GM12872 (cell line): ENCODE data around the gene CELF4.

Experiments
- TF ChIP-seq, protein P1 (sequence below): IDR thresholded peaks from 3 replicates; pipeline ENCODE4 v1.5.1; 2011; ENCODE audit warnings: low read depth, mild to moderate bottlenecking, low read length, moderate library complexity; ENCODE audit not compliant: insufficient read depth

CELF4 gene

DNA sequence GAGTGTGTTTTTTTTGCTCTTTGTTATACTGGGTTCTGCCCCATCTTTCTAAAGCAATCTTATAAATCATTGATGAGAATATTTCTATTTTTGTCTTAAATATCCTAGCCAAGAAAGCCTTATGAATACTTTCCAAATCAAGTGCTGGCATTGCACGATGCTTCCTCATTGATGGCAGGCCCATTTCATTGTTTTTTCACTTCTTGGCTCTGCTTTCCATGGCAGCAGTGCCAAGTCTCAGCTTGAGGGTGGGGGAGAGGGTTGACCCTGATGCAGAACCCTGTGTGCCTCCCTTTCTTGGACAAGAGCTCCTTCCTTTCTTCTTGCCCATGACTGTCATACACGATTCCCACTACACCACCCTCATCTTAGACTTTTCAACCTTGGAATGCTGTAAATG is 16.7 kb upstream of the CELF4 start:
- TF ChIP-seq, protein P1, sequence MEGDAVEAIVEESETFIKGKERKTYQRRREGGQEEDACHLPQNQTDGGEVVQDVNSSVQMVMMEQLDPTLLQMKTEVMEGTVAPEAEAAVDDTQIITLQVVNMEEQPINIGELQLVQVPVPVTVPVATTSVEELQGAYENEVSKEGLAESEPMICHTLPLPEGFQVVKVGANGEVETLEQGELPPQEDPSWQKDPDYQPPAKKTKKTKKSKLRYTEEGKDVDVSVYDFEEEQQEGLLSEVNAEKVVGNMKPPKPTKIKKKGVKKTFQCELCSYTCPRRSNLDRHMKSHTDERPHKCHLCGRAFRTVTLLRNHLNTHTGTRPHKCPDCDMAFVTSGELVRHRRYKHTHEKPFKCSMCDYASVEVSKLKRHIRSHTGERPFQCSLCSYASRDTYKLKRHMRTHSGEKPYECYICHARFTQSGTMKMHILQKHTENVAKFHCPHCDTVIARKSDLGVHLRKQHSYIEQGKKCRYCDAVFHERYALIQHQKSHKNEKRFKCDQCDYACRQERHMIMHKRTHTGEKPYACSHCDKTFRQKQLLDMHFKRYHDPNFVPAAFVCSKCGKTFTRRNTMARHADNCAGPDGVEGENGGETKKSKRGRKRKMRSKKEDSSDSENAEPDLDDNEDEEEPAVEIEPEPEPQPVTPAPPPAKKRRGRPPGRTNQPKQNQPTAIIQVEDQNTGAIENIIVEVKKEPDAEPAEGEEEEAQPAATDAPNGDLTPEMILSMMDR: no peak

DNA sequence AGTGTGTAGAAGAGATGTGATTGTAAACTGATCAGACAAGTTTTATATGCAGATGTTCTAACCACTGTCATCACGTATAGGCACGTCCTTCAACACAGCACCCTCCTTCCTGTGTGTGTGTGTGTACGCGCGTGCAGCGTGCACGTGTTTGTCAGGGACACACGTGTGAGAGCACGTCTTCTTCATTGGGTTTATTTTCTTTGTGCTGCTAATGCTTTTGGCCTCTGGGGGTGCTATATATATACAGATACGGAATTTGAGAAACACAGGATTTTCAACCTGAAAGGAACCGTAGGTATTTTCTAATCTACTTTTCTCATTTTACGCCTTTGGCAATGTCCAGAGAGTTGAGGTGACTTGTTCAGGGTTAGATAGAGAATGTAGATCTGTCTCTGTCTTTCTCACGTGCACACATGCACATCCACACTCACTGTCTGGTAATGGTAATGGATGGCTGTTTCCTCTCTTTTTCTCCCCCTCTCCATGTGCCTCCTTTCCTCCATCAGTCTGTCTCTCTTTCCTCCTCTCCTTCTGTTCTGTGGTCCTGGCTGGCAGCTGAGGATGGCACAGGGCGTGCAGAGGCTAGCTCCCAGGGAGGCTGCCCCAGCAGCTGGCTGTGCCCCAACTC is 13.4 kb upstream of the CELF4 start:
- TF ChIP-seq, protein P1: peak; percentile 38; the same call in 2 of the 3 replicates

DNA sequence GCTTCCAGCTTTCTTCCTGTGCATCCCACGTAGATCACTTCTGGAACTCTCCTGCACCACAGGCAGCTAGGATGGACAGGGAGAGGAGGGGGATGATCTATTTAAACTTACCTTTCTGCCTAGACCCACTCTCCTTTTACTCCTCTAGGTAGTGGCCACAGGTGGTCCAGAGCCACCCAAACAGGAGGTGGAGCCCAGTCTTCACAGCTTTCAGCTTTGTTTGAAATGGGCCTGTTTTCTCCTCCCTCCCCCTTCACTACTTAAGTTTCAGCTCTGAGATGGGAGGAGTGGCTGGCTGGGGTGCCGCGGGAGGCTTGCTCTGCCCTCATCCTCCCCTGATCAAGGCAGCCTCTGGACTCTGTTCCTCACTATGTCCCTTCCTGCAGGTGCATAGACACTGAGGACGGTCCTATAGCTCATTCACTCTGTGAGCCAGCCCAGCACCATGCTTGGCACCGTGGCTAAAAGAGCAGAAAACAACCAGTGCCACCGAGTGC is 12.6 kb upstream of the CELF4 start:
- TF ChIP-seq, protein P1: no peak

DNA sequence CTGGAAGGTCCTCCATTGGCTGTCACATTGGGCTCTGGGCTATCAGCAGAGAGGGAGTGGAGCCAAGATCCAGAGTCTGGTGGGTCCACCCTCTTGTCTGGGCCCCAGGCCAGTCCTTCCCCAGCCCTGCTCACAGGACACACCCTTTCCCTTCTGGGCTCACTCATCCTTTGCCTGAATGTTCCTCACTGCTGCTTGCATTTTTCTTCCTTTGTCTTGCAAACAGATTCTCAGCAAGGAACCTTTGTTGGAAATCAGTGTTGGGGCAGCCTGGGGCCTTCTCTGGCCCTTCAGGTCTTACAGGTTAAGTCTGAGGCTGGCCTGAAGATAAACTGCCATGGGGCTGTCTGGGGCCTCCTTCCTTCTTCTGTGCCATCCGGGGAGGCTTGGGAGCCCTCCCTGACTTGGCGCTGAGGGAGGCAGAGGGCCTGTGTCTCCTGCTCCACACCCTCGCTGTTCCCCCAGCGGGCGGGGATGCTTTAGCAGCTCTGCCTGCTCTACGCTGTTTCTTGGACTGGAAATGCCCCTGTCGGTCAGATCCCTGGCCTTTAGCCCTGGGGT is 11.5 kb upstream of the CELF4 start:
- TF ChIP-seq, protein P1: no peak

DNA sequence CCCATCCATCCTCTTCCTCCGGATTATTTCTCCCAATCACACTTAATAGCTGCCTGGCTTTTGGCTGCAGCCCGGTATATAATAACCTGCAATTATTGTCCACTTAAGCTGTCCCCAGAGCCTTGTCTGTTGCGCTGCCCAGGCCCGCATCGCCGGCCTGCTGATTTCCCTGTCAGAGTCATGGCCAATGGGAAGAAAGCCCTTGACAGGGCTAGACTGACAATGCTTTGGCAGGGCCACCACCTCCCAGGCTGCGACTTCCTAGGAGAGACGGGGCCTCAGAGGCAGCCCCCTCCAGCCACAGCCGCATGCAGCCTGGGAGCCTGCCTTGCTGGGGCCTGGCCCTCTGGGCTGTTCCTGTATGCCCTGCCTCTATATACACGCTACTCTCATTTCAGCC is 10.0 kb upstream of the CELF4 start:
- TF ChIP-seq, protein P1: no peak

DNA sequence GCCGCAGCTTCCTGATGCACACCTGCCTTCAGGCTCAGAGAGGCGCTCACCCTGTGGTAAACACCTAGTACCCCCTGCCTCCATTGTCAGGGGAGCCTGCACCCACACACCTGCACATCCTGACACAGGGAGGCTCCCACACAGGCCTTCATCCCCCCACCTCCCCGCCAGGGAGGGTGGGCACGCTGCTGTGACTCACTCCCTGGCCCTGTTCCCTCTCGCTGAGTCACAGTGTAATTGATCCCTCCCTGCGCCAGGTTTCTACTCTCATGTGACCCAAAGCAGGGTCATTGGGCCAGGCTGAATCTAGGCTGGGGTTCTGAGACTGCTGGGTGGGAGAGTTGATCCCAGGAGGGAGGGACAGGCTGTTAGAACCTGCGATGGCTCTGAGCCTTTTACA is 8.5 kb upstream of the CELF4 start:
- TF ChIP-seq, protein P1: no peak

DNA sequence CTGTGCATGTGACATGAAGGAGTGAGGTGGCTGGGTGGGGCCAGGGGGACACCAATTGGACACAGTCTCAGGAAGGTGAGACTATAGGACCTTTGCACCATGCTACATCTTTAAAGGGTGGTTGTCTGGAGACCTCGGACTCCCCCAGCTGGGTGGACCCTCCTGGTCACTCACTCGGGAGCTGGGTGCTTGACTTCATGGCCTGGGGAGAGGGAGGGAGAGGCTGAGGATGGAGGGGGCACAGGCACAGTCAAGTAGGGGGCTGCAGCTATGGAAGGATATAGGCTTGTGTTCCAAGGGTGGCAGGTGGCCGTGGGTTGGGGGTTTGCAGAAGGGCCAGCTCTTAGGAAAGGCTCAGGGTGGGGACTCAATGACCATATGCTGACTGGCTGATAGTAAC is 7.1 kb upstream of the CELF4 start:
- TF ChIP-seq, protein P1: no peak
